HCT116 (cell line): ENCODE data around the gene ARAP1. TPM values are rescaled to one million over a fixed set of nuclear protein-coding genes. Genes with fewer than 3 reads are reported as not detected.

Source experiments
- ATAC-seq: fragments of 200-7000 bp; cut with Tn5 transposase; 2 replicates; pipeline ENCODE4 v1.9.1; 2020; ENCODE audit warnings: mild to moderate bottlenecking, moderate library complexity
- BruUV-seq: library from RNA; stranded (reverse); fragments of 400-500 nt; replicated peaks from 2 replicates; lab custom pipeline; 2021; lab: Mats Ljungman, UMichigan
- CTCF ChIA-PET: fragments of 300-600 bp; sonication (Branson Sonifier 250); formaldehyde crosslinking; loops from one replicate; lab custom pipeline; 2021; ENCODE audit warnings: antibody characterized with exemption; lab: Charles Lee
- POLR2A ChIA-PET: fragments of 300-600, 350-600 bp; sonication (Branson Sonifier 250); formaldehyde crosslinking; loops from one replicate; lab custom pipeline; 2021; ENCODE audit warnings: antibody characterized with exemption; lab: Charles Lee
- RAD21 ChIA-PET, 2 experiments: fragments of 300-600 bp; sonication (Branson Sonifier 250); formaldehyde crosslinking; loops; one replicate each; lab custom pipeline; 2023; ENCODE audit warnings: low total read pairs in 2 of 2; ENCODE audit not compliant: uncharacterized antibody in 2 of 2, unreplicated experiment in 2 of 2, low non-redundant PET in 1 of 2; lab: Charles Lee
- DNase-seq: peaks from one replicate; pipeline ENCODE4 v3.0.0-alpha.2; 2010; ENCODE audit warnings: low read depth, low spot score
- H2AFZ ChIP-seq: fragments of 200-600 bp; shearing (Covaris generic), sonication (generic); 2 replicates; pipeline ENCODE4 v1.6.1; 2017; ENCODE audit warnings: low read depth, mixed run types, mixed read lengths, antibody characterized with exemption, low read length; ENCODE audit not compliant: poor library complexity, severe bottlenecking
- H3K27ac ChIP-seq: 2 replicates; pipeline ENCODE4 v1.5.1; 2012; ENCODE audit warnings: low read depth, low read length
- H3K27me3 ChIP-seq: fragments of 200-600 bp; sonication (generic); 2 replicates; pipeline ENCODE4 v1.6.1; 2016; ENCODE audit warnings: mixed run types, low read length, mixed read lengths; ENCODE audit not compliant: insufficient read depth
- H3K36me3 ChIP-seq, 2 experiments: fragments of 200-500 bp in 1 of 2; fragments of 200-600 bp in 1 of 2; sonication (Bioruptor generic) in 1 of 2; sonication (generic) in 1 of 2; 2 replicates each; pipeline versions ENCODE4 v1.5.1 to v1.6.1; 2014 to 2016; ENCODE audit warnings: low read length in 2 of 2, inconsistent platforms in 1 of 2, mixed read lengths in 1 of 2, mixed run types in 1 of 2; ENCODE audit not compliant: insufficient read depth in 2 of 2, control insufficient read depth in 1 of 2
- H3K4me1 ChIP-seq, 2 experiments: fragments of 200-600 bp in 1 of 2; sonication (generic) in 1 of 2; 2 replicates each; pipeline versions ENCODE4 v1.5.1 to v1.6.1; 2012 to 2017; ENCODE audit warnings: low read length in 2 of 2, inconsistent platforms in 1 of 2, mild to moderate bottlenecking in 1 of 2, mixed read lengths in 1 of 2, mixed run types in 1 of 2, moderate library complexity in 1 of 2; ENCODE audit not compliant: insufficient read depth in 2 of 2, control insufficient read depth in 1 of 2
- H3K4me2 ChIP-seq: fragments of 200-600 bp; sonication (generic); 2 replicates; pipeline ENCODE4 v1.6.1; 2017; ENCODE audit warnings: mixed run types, low read length, mixed read lengths
- H3K4me3 ChIP-seq, 2 experiments: fragments of 200-600 bp in 1 of 2; sonication (generic) in 1 of 2; replicated peaks in 1 of 2; 2 replicates each; pipeline ENCODE4 v1.5.1; 2011 to 2016; ENCODE audit warnings: low read length in 2 of 2, control low read depth in 1 of 2, low read depth in 1 of 2, mild to moderate bottlenecking in 1 of 2, mixed read lengths in 1 of 2, mixed run types in 1 of 2
- H3K79me2 ChIP-seq: fragments of 200-600 bp; sonication (generic); 2 replicates; pipeline ENCODE4 v1.6.1; 2017; ENCODE audit warnings: mild to moderate bottlenecking, mixed run types, low read length, moderate library complexity, mixed read lengths; ENCODE audit not compliant: insufficient read depth
- H3K9ac ChIP-seq: fragments of 200-600 bp; sonication (generic); 2 replicates; pipeline ENCODE4 v1.6.1; 2016; ENCODE audit warnings: low read length, mixed read lengths
- H3K9me2 ChIP-seq: fragments of 200-600 bp; sonication (generic), shearing (Covaris generic); 2 replicates; pipeline ENCODE4 v1.6.1; 2017; ENCODE audit warnings: mixed run types, mild to moderate bottlenecking, moderate library complexity; ENCODE audit not compliant: insufficient read depth
- H3K9me3 ChIP-seq, 2 experiments: fragments of 200-500 bp in 1 of 2; fragments of 200-600 bp in 1 of 2; sonication (Bioruptor generic) in 1 of 2; sonication (generic) in 1 of 2; 2 replicates each; pipeline ENCODE4 v1.6.1; 2014 to 2017; ENCODE audit warnings: low read length in 2 of 2, mixed read lengths in 2 of 2, inconsistent platforms in 1 of 2, low read depth in 1 of 2, mild to moderate bottlenecking in 1 of 2, mixed run types in 1 of 2, moderate library complexity in 1 of 2; ENCODE audit not compliant: control insufficient read depth in 1 of 2, insufficient read depth in 1 of 2
- H4K20me1 ChIP-seq: fragments of 200-600 bp; sonication (generic), shearing (Covaris generic); 2 replicates; pipeline ENCODE4 v1.6.1; 2017; ENCODE audit warnings: mixed run types, mild to moderate bottlenecking, moderate library complexity; ENCODE audit not compliant: insufficient read depth
- ATF3 ChIP-seq: IDR thresholded peaks from 2 replicates; pipeline ENCODE4 v1.6.1; 2012
- CBX3 ChIP-seq: IDR thresholded peaks from 2 replicates; pipeline ENCODE4 v1.6.1; 2012; ENCODE audit warnings: low read depth
- CEBPB ChIP-seq: IDR thresholded peaks from 2 replicates; pipeline ENCODE4 v1.6.1; 2012; ENCODE audit warnings: low read depth
- EGR1 ChIP-seq: IDR thresholded peaks from 2 replicates; pipeline ENCODE4 v1.6.1; 2012; ENCODE audit warnings: low read depth
- ELF1 ChIP-seq: IDR thresholded peaks from 2 replicates; pipeline ENCODE4 v1.6.1; 2012; ENCODE audit warnings: low read depth, borderline replicate concordance
- EZH2 ChIP-seq: fragments of 200-600 bp; sonication (generic); IDR thresholded peaks from 2 replicates; pipeline ENCODE4 v1.6.1; 2017; ENCODE audit warnings: antibody characterized with exemption, mixed run types
- EZH2phosphoT487 ChIP-seq: fragments of 200-600 bp; IDR thresholded peaks from 2 replicates; pipeline ENCODE4 v1.6.1; 2018; ENCODE audit warnings: antibody characterized with exemption, borderline replicate concordance
- POLR2AphosphoS5 ChIP-seq: IDR thresholded peaks from 2 replicates; pipeline ENCODE4 v1.6.1; 2011; ENCODE audit warnings: mild to moderate bottlenecking, low read depth, low read length, moderate library complexity
- SIN3A ChIP-seq: IDR thresholded peaks from 2 replicates; pipeline ENCODE4 v1.6.1; 2012; ENCODE audit warnings: low read depth
- SP1 ChIP-seq: IDR thresholded peaks from 2 replicates; pipeline ENCODE4 v1.6.1; 2012; ENCODE audit warnings: low read depth
- SRF ChIP-seq: IDR thresholded peaks from 2 replicates; pipeline ENCODE4 v1.6.1; 2012; ENCODE audit warnings: low read depth
- TCF7L2 ChIP-seq: IDR thresholded peaks from 2 replicates; pipeline ENCODE4 v1.7.0; 2011; ENCODE audit warnings: borderline replicate concordance, inconsistent platforms; ENCODE audit not compliant: insufficient read depth, insufficient read length; ENCODE audit errors: extremely low read depth
- YY1 ChIP-seq: IDR thresholded peaks from 2 replicates; pipeline ENCODE4 v1.6.1; 2011; ENCODE audit warnings: low read length, low read depth, moderate library complexity, mild to moderate bottlenecking; ENCODE audit not compliant: insufficient replicate concordance; ENCODE audit errors: extremely low read depth
- intact Hi-C: fragments of 100-400 bp; cut with micrococcal nuclease; formaldehyde crosslinking; loops from 2 replicates; pipeline ENCODE4 v1.10.0; 2022
- total RNA-seq: library from RNA; stranded (reverse); gene quantifications from one replicate; pipeline ENCODE4 v1.2.1, GENCODE V29; 2021; ENCODE audit not compliant: unreplicated experiment
- TF ChIP-seq, protein P1 (sequence below), 3 experiments: fragments of 200-600 bp in 1 of 3; sonication (generic) in 1 of 3; IDR thresholded peaks in 2 of 3; conservative IDR thresholded peaks in 1 of 3; 2 replicates each; pipeline ENCODE4 v1.5.1; 2012 to 2017; ENCODE audit warnings: low read depth in 2 of 3, low read length in 2 of 3, antibody characterized with exemption in 1 of 3, borderline replicate concordance in 1 of 3, control low read depth in 1 of 3, mild to moderate bottlenecking in 1 of 3, mixed read lengths in 1 of 3, mixed run types in 1 of 3, moderate library complexity in 1 of 3; ENCODE audit not compliant: insufficient read depth in 1 of 3

Gene ARAP1
- total RNA-seq, 1 experiment from 2014 or later: 57.4 TPM

DNA sequence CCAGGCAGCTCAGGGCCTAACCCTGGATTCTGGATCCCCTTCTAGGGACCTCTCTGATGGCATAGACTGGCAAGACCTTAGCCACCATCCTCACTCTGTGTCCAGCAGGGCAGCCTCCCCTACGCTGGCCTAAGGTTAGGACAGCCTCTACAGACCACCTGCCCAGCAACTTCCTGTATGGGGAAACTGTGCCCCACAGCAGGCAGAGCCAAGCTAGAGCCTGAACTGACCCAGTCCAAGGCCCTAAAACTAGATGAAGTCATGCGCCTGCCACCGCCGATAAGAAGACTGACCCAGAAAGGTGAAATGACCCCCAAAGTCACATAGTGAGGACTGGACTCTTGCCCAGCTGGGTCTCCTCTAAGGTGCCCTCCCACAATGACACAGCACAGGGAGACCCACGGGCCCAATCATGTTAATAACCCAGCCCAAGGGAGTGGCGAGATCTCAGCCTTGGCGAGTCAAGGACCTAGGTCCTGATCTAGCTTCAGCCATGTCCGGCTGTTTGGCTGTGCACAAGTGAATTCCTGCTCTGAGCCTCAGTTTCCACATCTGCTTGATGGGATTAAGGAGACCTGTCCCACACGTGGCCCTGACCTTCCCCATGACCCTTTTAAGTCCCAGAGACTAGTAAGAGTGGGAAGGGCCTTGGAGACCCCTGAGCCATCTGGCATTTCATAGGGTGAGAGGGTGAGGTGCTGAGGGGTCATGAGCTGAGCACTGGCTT lies 24.1 kb upstream of the ARAP1 start:
- Histone ChIP-seq H3K9ac (no peak overlapping the region), H3K36me3 (no peaks in the 10 kb centered on the region), H3K27me3 (no peaks in the 10 kb centered on the region), H3K79me2 (no peaks in the 10 kb centered on the region), H2AFZ (no peak overlapping the region), H3K4me3 (no peak overlapping the region), H3K4me2 (no peak overlapping the region), H4K20me1 (no peaks in the 10 kb centered on the region), H3K9me2 (no peaks in the 10 kb centered on the region), H3K27ac (no peak overlapping the region), H3K9me3 (no peaks in the 10 kb centered on the region), H3K4me1 (peaks cover 6 to 34% of the 10 kb centered on the region in 2 experiments; a peak in 3 of 4 replicates)
- ChIA-PET CTCF (no interaction called here), RAD21 (no interaction called here), POLR2A (no interaction called here)
- no peak for DNase-seq
- intact Hi-C loops: no loop called here
- ATAC-seq: no peak
- no TSS peak for BruUV-seq
- TF ChIP-seq EZH2phosphoT487 (no peak), EGR1 (no peak), SRF (no peak)

GRCh38 chr11:72775288-72776110 lies 23.3 kb upstream of the ARAP1 start:
- no peak overlapping the region for H3K4me2 ChIP-seq
- POLR2A ChIA-PET: interaction anchor here (1.3 kb wide), 1 partner anchor 10 kb away, joined by 3 read pairs; no protein-coding TSS in a partner anchor
- ATAC-seq (no peak), DNase-seq (no peak)
- no peaks in the 10 kb centered on the region for H3K27me3 ChIP-seq
- RAD21 ChIA-PET: no interaction called here
- H3K79me2 ChIP-seq: no peaks in the 10 kb centered on the region
- BruUV-seq: no TSS peak
- no peak for TF ChIP-seq ELF1
- TF ChIP-seq, protein P1, sequence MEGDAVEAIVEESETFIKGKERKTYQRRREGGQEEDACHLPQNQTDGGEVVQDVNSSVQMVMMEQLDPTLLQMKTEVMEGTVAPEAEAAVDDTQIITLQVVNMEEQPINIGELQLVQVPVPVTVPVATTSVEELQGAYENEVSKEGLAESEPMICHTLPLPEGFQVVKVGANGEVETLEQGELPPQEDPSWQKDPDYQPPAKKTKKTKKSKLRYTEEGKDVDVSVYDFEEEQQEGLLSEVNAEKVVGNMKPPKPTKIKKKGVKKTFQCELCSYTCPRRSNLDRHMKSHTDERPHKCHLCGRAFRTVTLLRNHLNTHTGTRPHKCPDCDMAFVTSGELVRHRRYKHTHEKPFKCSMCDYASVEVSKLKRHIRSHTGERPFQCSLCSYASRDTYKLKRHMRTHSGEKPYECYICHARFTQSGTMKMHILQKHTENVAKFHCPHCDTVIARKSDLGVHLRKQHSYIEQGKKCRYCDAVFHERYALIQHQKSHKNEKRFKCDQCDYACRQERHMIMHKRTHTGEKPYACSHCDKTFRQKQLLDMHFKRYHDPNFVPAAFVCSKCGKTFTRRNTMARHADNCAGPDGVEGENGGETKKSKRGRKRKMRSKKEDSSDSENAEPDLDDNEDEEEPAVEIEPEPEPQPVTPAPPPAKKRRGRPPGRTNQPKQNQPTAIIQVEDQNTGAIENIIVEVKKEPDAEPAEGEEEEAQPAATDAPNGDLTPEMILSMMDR (IDR thresholded peaks at IDR 0.05 in 2 of 3, conservative IDR thresholded peaks at IDR 0.05 in 1 of 3; ENCODE audit: borderline replicate concordance in 1 of 3, insufficient read depth in 1 of 3, low read depth in 2 of 3, low read length in 2 of 3): no peak
- TF ChIP-seq YY1: no peak
- TF ChIP-seq SIN3A: no peak
- TF ChIP-seq EZH2: no peak
- TF ChIP-seq POLR2AphosphoS5: no peak
- no peak for TF ChIP-seq CEBPB
- no peak for TF ChIP-seq TCF7L2
- TF ChIP-seq EZH2phosphoT487: no peak
- TF ChIP-seq EGR1: no peak
- TF ChIP-seq SP1: no peak
- no peak for TF ChIP-seq ATF3
- TF ChIP-seq CBX3: no peak
- no peak overlapping the region for H3K27ac ChIP-seq
- H2AFZ ChIP-seq: no peak overlapping the region
- H3K9me3 ChIP-seq: no peaks in the 10 kb centered on the region
- no peak overlapping the region for H3K9ac ChIP-seq
- H3K9me2 ChIP-seq: no peaks in the 10 kb centered on the region
- H3K4me3 ChIP-seq: no peak overlapping the region
- no peaks in the 10 kb centered on the region for H3K36me3 ChIP-seq
- intact Hi-C loops: no loop called here
- no peaks in the 10 kb centered on the region for H4K20me1 ChIP-seq
- CTCF ChIA-PET: interaction anchor here (1.1 kb wide), 1 partner anchor 18 kb away, joined by 3 read pairs; the partner anchor contains the start of gene STARD10
- H3K4me1 ChIP-seq: peaks cover 4 to 27% of the 10 kb centered on the region in 2 experiments; a peak in 3 of 4 replicates
